Glomerular visceral epithelial cell (primary cell): ENCODE measurements around the gene KLHL21.
"Not testable (repeated sequence)": the region's sequence is repeated elsewhere in the genome, so short reads cannot be mapped to it uniquely, and the experiment has no call there.

Experiments used
- DNase-seq: peaks from one replicate; pipeline ENCODE4 v3.0.0-alpha.2; 2016; ENCODE audit errors: extremely low spot score

The KLHL21 gene

DNA sequence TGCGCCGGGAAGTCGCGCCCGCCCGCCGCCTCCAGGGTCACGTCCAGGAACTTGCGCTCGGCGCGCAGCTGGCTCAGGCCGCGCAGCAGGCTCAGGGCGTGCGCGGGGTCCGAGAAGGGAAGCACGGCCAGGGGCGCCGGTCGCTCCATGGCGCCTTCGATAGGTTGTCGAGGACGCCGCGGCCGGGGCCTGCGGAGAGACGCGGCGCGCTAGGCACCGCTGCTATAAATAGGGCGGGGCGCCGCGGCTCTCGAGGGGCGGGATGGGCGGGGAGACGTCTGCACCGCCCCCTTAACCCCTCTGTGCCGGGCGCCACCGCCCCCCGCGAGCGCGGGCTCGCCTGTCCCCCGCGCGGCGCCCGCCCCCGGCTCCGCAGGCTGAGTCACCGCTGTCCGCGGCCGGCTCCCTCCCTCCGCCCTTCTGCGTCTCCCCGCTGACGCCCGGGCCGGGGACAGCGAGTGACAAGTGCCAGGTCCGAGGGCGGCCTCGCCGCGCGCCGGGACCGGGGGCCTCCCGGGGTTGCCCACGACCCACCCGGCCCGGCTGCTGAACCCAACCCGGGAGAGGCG lies at the start of gene KLHL21:
Gene KLHL21 (minus strand): TSS at position 201 of the 569 bp plus-strand sequence. CDS start 52 bp downstream, at position 149.
- peak; percentile 93 for DNase-seq

GRCh38 chr1:6651909-6652308 lies 49.2 kb upstream of the KLHL21 start:
- DNase-seq: no peak

DNA sequence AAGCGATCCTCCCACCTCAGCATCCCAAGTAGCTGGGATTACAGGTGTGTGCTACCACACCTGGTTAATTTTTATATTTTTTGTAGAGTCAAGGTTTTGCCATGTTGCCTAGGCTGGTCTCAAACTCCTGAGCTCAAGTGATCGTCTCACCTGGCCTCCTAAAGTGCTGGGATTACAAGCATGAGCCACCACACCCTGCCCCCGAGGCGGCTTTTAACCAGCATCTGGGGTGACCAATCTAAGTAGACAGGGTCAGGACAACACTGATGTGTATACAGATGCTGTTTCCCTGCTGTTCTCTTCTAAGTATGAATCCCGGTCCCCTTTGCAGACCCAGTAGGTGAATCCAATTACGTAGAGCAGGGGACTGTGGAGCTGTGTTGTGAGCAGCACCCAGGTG lies 45.9 kb upstream of the KLHL21 start:
- DNase-seq: no peak

GRCh38 chr1:6646499-6647148 lies 44.0 kb upstream of the KLHL21 start:
- peak; percentile 44 for DNase-seq

- no peak for DNase-seq
These were observed 42.3 kb upstream of the KLHL21 start for GRCh38 chr1:6645018-6645417.

GRCh38 chr1:6640867-6641266 lies 38.2 kb upstream of the KLHL21 start:
- not testable (repeated sequence) for DNase-seq

GRCh38 chr1:6638226-6638625 lies 35.6 kb upstream of the KLHL21 start:
- DNase-seq: no peak

GRCh38 chr1:6637770-6638169 lies 35.1 kb upstream of the KLHL21 start:
- no peak for DNase-seq

- not testable (repeated sequence) for DNase-seq
These were observed 34.1 kb upstream of the KLHL21 start for GRCh38 chr1:6636778-6637177.

GRCh38 chr1:6635910-6636760 lies 33.5 kb upstream of the KLHL21 start:
- no peak for DNase-seq

DNA sequence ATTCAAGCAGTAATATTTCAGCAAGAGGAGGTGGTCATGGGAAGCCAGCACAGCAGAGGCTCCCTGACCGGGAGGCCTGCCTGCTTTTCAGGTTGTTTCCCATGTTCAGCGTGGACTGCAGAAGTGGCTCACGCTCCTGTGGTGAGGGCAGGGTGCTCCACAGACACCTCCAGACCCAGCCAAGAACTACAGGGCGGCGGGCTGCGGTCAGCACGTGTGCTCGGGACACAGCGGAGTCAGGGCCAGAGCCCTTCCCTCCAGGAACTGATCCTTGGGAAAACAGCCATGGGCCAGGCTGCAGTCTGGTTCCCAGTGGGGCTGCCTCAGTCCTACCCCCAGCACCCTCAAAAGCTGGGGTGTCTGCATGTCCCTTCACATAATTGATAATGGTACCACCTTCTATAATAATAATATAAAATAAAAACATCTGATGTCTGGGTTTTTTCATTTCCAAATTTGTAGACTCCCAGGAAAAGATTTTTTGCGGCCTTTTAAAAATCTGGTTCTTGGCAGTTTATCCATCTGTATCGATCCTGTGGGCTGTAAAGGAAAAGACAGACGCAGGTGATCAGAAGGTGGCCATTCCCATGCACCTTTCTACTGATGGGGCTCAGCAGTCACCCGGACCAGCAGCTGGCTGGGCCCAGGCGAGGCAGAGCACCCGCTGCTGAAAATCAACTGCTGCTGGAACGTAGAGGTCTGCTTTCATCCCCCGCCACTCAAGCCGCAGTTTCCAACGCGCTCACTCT lies 32.7 kb upstream of the KLHL21 start:
- DNase-seq: no peak

- DNase-seq: peak; percentile 36
These were observed 31.8 kb upstream of the KLHL21 start for GRCh38 chr1:6634371-6635052.

DNA sequence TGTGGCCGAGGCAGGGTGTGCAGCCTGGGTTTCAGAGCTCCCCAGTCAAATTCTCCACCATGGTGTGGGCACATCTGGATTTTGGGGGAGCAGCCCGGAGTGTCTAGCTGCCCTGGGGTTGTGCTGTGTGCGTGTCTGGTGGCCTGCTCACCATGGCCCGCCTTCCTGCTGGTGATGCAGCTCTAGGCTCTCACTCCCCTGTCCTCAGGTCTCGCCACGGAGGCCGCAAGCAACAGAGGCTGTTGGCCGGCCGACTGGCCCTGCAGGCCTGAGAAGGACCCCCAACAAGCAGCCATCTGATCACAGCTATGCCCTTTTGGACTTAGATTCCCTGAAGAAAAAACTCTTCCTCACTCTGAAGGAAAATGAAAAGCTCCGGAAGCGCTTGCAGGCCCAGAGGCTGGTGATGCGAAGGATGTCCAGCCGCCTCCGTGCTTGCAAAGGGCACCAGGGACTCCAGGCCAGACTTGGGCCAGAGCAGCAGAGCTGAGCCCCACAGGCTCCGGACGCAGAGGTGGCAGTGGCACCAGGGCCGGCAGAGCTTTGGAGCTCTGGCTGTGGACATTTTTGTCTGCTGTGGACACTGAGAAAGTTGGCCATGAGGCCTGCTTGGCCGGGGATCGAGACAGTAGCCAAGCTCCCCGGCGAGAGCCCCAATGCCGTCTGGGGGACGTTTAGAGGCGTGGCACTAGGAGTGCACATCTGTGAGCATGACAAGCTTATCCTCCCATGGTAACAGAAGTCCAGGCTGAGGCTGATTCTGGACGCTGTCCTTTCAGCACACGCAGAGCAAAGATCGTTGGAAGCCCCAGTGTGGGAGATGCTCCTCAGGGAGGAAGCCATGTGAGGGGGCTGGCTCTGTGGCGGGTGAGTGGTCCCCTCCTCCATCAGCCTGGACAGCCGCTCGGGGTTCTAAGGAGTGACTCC lies 30.2 kb upstream of the KLHL21 start:
- no peak for DNase-seq

- no peak for DNase-seq
These were observed 28.4 kb upstream of the KLHL21 start for GRCh38 chr1:6631058-6631457.

GRCh38 chr1:6630027-6630426 lies 27.4 kb upstream of the KLHL21 start:
- no peak for DNase-seq

DNA sequence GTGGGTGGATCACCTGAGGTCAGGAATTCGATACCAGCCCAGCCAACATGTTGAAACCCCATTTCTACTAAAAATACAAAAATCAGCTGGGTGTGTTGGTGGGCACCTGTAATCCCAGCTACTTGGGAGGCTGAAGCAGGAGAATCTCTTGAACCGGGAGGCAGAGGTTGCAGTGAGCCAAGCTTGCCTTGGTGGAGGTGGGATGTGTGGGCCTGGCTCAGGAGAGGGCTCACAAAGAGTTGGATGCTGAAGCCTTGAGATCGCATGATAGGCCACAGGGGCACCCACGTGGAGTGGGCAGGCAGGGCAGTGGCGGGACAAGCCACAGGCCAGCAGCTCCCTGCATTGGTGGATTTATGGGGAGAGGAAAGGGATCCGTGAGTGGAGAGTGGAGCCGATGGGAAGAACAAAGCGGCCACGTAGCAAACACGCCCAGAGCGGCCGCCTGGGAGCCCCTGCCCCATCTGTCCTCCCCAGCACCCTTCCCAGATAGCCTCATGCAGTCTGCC lies 26.4 kb upstream of the KLHL21 start:
- no peak for DNase-seq

- DNase-seq: no peak
These were observed 25.3 kb upstream of the KLHL21 start for GRCh38 chr1:6627841-6628545.

DNA sequence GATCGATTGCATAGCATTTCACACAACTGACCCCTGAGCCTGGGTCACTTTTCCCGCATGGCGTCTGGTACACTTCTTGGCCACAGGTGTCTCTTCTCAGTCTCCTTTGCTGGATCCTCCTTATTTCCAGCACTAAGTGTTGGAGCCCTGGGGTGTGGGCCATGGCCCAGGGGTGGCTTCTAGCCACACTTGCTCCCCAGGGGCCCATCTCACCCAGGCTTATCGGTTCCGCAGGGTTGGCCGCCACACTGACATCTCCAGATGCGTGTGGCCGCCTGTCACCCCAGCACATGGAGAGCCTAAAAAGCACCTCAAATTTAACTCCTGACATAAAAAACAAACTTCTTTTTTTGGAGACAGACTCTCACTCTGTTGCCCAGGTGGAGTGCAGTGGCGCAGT lies 24.4 kb upstream of the KLHL21 start:
- no peak for DNase-seq

DNA sequence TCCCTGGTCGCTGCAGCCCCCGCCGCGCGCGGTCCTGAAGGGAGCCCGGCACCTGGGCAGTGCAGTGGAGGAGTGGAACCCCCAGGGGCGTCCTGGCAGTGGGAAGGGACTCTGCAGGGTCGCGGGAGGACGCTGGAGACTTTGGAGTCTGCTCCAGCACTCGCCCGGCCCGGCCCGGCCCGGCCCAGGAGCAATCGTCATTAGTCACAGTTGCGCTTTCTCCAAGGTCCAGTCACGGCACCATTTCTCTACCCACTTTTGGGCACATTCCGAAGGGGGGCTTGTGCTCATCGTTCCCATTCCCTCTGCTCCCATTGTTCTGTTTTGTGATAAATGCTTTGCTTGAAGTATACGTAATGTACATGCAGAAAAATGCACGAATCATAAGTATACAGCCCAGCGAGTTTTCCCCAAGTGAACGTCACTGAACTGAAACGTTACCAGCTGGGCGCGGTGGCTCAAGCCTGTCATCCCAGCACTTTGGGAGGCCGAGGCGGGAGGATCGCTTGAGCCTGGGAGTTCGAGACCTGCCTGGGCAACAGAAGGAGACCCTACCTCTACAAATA lies 23.0 kb upstream of the KLHL21 start:
- peak; percentile 43 for DNase-seq
